Left colon (tissue), 2 donors: ENCODE results near the gene COPZ2. TPM values are rescaled to one million over a fixed set of nuclear protein-coding genes. Genes with fewer than 3 reads are reported as not detected.
"Not testable (repeated sequence)": the region's sequence is repeated elsewhere in the genome, so short reads cannot be mapped to it uniquely, and the experiment has no call there.

Experiments used
- ATAC-seq: fragments of 200-7000 bp; cut with Tn5 transposase; one replicate; pipeline ENCODE4 v1.9.1; 2020; ENCODE audit warnings: mild to moderate bottlenecking, moderate library complexity
- DNase-seq, 2 donors: peaks; one replicate each; pipeline ENCODE4 v3.0.0-alpha.2; 2020
- intact Hi-C, 2 donors: fragments of 100-400 bp; cut with DNase I in 1 of 2; cut with micrococcal nuclease in 1 of 2; formaldehyde crosslinking; loops; one replicate each; pipeline versions ENCODE4 v1.11.2 to v1.14.0; 2022; cut with DNase I, micrococcal nuclease
- total RNA-seq, 2 donors: library from RNA; stranded (reverse); fragmentation: NEBNext Ultra II Directional; extraction: Animal tissue kit (Norgen Biotek cat#: 25700); gene quantifications; one replicate each; pipeline ENCODE4 v1.2.1, GENCODE V29; 2021
- donor health status: DM: no; HTN: no; CAD: no.
- donor health status: DM: yes; HTN: yes; CAD: no.

COPZ2 gene
- total RNA-seq, 2 donors from 2014 or later, result 7.1 to 8.7 TPM

DNA sequence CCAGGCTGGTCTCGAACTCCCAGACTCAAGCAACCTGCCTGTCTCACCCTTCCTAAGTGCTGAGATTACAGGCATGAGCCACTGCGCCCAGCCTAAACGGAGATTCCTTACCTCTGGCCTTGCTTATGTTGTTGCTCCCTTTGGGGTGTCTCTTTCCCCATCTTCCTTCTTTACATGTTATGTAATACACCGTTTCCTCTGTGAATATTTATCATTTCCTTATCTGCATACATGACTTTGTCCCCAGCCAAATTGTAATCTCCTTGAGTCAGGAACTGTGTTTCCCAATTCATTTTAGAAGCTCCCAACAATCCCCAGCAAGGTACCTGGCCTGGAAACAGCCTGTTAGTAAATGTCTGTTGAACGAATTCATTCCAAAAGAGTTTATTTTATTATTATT is 15.7 kb downstream of the COPZ2 start:
- intact Hi-C loops, result no loop called here
- ATAC-seq, result no peak
- DNase-seq, result no peak

DNA sequence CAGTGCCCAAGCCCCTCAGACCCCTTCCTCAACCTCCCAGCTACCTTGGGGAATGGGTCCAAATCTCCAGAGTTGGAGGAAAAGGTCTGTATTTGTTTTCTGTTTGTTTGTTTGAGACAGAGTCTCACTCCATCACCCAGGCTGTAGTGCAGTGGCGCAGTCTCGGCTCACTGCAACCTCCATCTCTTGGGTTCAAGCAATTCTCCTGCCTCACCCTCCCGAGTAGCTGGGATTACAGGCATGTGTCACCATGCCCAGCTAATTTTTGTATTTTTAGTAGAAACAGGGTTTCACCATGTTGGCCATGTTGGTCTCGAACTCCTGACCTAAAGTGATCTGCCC is 19.8 kb downstream of the COPZ2 start:
- DNase-seq, ATAC-seq: not testable (repeated sequence)
- intact Hi-C loops, result loop anchor here in 1 of 2 donors (2.0 kb wide), 1 partner anchor 39 kb away; no protein-coding TSS in a partner anchor

DNA sequence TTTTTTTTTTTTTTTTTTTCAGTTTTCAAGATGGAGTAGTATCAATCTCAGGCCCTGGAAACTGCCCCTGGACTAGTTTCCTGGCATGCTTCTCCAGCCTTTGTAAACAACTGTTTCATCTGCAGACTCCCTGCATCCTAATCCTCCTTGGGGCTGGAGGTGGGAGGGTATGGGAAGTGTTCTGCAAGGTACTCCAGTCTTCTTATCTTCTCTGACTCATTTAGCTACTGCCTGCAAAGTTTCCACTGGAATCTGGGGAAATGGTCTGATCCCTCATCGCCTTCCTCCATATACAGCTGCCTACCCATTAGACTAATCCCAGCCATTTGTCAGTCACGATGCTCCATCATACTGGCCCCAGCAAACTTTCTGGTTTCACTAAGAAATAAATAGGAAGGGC is 21.5 kb downstream of the COPZ2 start:
- intact Hi-C loops, result no loop called here

DNA sequence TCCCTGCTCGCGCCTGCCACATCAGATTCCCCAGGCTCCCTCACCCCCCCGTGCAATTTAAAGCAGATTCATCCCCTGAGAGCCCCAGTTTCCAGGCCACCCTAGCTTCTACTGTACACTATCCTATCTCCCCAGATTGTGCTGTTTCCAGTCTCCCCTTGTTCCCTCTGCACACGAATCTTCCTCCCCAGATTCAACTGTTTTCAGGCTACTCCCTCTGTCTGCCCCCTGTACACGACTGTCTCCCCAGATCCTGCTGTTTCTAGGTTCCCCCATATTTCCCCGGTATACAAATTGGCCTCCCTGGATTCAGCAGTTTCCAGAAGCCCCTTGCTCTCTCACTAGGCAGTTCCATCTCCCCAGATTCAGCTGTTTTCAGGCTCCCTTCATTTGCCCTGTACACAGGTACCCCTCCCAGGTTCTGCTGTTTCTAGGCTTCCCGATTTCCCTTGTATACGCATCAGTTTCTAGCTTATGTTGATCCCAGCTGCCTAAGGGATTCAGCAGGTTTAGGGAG is 22.9 kb downstream of the COPZ2 start:
- DNase-seq (no peak), ATAC-seq (no peak)
- intact Hi-C loops, result no loop called here

More for the DNA sequence above, 21.5 kb downstream of the COPZ2 start:
- DNase-seq (no peak), ATAC-seq (no peak)

DNA sequence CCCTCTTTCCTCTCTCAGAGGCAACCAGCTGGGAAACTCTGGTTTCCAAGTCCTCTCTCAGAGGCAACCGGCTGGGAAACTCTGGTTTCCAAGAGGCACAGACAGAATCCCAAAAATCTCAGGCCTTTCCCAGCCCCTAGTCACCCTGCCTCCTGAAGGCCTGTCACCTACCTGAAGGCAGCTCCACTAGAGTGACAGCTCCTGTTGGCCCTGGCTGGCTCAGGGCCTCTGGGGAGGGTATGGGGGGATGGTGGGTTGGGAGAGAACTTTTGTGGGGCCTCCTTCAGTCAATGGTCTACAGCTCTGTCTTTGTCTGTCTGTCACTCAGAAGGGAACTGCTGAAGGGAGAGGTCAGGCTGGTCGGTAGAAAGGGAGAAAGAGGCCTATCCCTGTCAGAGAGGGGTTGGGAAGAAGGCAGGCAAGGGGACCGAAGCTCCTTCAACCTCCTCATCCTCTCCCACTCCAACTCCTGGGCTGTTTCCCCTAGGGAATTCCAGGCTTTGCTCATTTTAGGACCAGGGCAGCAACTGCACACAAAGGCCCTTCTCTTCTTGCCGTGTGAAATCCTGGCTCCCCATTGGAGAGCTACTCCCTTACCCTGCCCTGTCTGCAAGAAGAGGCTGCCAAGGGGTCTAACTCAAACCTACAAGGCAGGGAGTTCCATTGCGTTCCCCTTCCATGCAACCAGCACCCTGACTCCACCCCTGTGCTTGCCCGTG is 23.6 kb downstream of the COPZ2 start:
- no peak for ATAC-seq
- intact Hi-C loops, result no loop called here
- DNase-seq, result no peak

DNA sequence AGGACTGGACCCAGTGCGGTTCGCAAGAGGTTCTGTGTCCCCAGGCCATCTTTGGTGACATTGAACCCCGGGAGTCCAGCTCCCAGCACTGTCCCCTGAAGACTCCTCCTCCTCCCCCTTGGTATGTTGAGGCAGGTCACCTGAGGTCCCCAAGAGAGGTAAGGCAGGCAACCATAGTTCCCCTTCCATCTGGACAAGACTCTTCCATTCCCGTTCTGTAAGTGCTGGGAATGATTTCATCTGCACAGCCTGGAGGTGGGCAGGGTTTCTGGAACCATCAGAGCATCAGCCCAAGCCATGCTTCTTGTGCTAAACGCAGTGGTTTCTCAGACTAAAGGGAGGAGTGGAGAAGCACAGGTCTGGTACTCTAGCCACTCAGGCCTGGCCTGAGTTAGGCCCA is 24.9 kb downstream of the COPZ2 start:
- intact Hi-C loops, result no loop called here
- DNase-seq (no peak), ATAC-seq (no peak)

DNA sequence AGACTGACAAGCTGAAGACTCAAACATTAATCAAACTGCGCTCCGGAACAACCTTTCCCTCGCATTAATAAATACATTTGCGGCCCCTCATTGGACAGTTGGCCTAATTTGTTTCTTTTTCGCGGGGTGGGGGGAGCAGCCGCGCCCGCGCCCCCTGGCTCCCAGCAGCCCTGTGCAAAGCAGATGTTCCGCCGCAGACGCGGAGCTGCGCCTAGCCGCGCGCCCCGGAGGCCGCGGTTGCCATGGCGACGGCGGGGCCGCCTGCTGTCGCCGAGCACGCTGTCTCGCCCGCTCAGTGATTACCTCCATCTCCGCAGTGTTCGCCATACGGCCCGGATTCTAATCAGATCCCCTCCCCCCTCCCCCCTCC is 25.5 kb downstream of the COPZ2 start:
- intact Hi-C loops, result no loop called here

DNA sequence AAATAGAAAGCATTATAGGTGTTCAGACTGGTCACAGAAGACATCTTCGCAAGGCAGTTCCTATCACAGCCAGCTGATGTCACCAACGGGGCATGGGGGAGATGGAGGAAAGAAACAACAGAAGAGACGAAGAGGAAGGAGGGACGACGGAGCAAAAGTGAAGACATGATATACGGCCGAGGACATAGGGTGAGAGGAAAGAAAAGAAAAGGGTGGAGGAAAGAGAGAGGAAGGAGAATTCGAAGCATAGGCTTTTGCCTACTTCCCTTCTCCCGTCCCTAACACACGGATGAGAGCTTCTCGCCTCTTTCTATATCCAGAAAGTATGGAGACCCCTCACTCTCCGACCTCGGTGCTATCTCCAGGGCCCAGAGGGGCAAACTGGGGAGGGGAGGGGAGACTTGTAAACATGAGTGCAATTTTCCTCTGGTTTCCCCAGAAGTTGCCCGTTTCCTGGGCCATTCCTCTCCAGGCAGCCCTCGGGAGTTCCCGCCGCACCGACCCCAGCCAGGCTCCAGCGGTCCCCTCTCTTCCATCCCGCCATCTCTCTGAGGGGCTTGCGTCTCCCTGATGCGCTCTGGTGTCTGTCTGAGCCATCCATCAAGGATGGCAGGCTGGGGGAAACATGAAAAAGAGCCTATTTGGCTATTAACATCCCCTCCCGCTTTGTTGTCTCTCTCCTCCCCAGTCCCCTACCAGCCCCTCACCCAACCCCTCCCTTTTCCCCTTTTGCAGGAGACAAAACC is 26.0 kb downstream of the COPZ2 start:
- DNase-seq, result peak in 1 of 2 donors; percentile 43
- ATAC-seq, result peak; percentile 88
- intact Hi-C loops, result no loop called here

More for the DNA sequence above, 25.5 kb downstream of the COPZ2 start:
- ATAC-seq (peak; percentile 70), DNase-seq (peak in 1 of 2 donors; percentile 63)

DNA sequence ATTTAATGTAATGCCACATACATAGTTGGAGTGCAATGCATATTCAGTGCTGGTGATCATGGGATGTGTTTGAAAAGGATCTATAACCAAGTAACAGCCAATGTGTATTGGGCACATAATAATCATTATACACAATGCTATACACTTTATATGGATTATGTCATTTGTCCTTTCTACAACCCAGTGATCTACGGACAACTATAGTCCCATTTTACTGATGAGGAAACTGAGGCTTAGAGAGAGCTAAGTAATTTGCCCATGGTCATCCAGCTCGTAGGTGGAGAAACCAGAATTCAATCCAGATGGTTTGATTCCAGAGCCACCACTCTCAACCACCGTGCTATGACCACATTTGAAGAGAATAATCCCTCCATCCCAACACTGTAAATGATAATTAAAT is 27.4 kb downstream of the COPZ2 start:
- ATAC-seq (no peak), DNase-seq (no peak)
- intact Hi-C loops, result no loop called here

DNA sequence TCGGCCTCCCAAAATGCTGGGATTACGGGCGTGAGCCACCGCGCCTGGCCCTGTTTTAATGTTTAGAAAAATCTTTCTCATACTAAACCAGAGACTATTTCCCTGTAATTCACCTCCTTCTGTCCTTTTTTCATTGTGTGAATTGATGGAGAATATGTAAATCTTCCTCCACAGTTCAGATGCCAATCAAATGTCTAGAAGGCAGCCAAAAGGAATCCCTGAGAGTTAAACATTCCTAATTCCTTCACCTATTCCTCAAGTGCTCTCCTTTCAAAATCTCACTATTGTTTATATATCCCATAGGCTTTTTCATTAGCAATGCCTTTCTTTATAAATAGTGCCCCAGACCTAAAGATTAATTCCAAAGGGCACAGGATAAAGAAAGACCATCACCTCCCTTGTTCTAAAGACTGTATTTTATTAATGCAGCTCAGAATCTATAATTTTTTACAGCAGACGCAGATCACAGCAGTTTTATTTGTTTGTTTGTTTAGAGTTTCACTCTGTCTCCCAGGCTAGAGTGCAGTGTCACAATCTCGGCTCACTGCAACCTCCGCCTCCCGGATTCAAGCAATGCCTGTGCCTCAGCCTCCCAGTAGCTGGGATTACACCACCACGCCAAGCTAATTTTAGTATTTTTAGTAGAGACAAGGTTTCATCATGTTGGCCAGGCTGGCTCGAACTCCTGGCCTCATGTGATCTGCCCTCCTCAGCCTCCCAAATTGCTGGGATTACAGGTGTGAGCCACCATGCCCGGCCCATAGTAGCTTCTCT is 30.5 kb downstream of the COPZ2 start:
- intact Hi-C loops, result no loop called here
- DNase-seq (no peak), ATAC-seq (no peak)

DNA sequence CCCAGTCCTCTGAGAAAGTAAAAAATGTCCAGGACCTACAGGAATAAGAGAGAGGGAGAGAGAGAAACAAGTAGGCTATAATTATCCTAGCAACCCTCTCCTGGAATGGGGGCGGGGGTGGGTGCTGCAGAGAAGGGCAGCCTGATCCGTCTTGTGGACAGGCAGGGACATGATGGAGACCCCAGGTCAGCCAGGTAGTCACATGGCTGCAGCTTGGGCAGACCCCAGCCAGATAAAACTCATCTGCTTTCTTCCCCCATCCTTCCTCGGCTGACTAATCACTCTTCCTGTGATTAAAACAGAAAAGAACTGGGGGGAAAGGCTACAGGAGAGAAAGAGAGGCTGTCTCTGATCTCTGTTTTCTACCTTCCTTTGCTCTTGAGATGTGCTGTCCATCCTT is 32.6 kb downstream of the COPZ2 start:
- no peak for DNase-seq
- ATAC-seq, result no peak
- intact Hi-C loops, result no loop called here

DNA sequence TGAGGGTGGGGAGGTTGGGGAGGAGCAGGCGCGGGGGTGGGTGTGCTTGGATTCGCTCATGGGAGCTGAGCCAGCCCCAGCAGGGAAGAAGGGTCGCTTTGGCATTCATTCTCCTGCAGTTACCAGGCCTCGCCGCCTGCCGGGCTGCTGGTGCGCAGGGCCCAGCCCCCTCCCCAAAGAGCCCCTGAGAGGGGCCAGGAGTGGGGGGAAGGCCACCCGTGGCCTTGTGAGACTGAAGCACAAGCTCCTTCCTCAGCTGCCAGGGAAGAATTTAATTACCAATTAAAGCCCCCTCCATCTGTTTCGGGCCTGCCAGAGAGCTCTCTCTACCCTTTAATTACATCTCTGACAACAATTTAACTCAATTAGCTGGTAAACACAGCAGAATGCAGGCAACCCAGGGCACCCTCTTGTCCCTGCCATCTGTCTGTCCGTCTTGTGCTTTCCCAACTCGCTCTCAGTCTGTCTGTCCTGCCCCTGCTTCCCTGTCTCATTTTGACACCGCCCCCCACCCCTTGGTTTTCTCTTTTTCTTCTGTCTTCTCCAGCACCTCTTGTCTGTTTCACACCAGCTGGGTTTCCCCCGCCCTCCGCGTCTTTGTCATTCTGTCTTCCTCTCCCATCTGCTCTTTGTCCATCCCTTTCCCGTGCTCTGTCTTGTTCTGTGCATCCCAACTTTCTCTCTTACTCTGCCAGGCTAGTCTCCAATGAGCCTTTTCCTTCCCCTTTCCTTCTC is 34.0 kb downstream of the COPZ2 start:
- intact Hi-C loops, result no loop called here
- ATAC-seq (no peak), DNase-seq (no peak)

DNA sequence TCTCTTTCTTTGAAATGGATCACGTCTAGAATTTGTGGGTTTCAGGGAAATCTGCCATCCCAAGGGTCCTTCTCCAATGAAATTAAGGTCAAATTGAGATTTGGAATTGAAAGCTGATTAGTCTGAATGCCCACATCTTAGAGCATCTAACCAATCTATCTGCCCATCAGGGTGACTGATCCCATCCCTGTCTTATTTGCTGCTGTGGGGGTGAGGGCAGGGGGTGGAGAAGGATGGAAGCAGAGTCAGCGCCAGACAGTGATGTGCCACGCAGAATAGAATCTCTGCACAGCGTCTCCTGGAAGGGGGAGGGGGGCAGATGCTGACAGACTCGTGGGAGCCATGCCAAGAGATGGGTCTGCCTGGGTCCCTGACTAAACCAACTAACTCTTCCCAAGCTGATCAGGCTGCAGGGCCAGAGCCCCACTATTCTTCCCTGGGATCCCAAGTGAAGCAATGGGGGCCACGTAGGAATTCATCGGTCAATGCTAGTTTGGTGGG is 34.6 kb downstream of the COPZ2 start:
- intact Hi-C loops, result no loop called here
- DNase-seq (no peak), ATAC-seq (no peak)

DNA sequence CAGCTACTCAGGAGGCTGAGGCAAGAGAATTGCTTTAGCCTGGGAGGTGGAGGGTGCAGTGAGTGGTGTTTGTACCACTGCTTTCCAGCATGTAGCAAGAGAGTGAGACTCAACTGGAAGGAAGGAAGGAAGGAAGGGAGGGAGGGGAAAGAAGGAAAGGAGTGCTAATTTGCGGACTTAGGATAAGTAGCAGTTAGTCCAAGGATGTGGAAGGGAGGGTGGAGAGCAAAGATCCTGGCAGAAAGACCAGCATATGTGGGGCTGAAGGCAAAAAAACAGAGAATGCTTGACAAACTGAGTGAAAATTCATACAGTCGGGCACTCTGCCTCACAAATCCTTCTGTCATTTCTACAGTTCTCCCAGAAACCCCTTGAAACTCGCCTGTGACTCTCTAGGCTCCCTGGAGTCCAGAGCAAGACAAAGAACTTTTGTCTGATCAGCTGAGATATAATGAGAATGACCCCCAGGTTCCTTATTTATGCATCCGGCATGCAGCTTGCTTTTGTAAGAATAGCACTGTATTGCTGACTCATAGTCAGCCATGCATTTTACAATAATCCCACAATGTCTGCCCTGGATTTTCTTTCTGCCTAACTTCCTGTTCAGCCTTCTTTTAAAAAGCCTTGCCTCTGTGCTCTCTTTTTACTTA is 35.2 kb downstream of the COPZ2 start:
- DNase-seq, result no peak
- intact Hi-C loops, result no loop called here
- peak; percentile 78 for ATAC-seq

DNA sequence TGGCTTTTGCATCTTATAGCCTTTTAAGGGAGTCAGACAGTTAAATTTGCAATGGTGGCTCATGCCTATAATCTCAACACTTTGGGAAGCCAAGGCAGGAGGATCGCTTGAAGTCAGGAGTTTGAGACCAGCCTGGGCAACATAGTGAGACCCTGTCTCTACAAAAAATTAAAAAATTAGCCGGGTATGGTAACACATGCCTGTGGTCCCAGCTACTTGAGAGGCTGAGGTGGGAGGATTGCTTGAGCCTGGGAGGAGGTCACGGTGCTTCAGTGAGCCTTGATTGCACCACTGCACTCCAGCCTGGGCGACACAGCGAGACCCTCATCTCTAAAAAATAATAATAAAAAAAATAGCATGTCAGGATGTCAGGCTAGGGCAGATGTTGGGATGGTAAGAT is 35.9 kb downstream of the COPZ2 start:
- DNase-seq, intact Hi-C loops, ATAC-seq: not testable (repeated sequence)

DNA sequence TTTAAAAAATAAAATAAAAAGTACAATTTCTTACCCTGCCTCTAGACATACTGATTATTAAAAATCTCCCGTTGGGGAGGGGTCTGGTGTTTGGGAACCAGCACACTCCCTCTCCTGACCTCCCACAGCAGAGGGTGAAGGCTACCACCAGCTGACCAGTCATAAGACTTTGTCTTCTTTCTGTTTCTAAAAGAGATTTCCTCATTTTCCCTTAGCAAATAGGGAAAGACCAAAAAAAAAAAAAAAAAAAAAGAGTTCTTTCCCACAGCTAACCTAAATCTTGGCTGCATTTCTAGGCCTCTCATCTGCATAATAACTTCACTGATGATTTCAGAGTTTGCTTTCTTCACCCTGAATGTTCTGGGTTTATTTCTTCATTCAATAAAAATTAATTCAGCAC is 36.4 kb downstream of the COPZ2 start:
- ATAC-seq, result no peak
- intact Hi-C loops, result no loop called here
- DNase-seq, result no peak

DNA sequence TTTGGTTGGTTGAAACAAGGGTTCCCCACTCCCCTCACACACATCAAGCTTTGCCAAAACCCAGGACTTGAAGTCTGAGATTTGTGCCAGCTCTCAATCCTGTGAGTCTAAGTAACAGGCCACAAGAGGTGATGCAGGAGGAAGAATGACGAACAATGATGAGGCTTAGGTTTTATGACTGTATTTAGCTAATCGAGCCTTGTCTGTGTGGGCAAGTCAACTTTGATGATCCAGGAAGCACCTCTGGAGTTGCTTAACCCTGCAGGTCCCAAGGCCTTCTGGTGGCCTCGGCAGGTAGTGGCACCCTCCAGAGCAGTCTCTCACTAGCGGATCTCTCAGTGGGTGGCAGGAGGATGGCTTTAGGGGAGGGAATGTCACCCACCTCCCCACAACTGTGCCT is 38.0 kb downstream of the COPZ2 start:
- intact Hi-C loops, result no loop called here
- no peak for DNase-seq
- peak; percentile 81 for ATAC-seq

DNA sequence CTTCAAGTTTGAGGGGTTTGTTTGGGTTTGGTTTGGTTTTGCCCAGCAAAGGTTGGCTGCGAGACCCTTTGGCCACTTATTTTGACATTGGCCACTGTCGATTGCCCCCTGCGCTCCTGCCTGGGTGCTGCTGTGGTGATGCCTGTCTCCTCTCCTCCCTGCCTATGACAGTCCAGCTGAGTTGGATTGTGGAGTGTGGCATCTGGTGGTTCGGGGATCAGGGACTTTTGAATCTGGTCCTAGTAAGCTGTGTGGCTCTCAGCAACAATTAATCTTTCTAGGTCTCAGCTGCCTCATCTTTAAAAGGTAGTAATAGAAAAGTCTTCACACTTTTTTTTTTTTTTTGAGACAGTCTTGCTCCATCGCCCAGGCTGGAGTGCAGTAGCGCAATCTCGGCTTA is 39.6 kb downstream of the COPZ2 start:
- DNase-seq (no peak), ATAC-seq (no peak)
- intact Hi-C loops, result no loop called here
